Endothelial cell of umbilical vein (primary cell): ENCODE results near the gene ARHGEF40. TPM values are rescaled to one million over a fixed set of nuclear protein-coding genes. Genes with fewer than 3 reads are reported as not detected.

Experiments used
- BruUV-seq: library from RNA; stranded (reverse); fragments of 400-500 nt; replicated peaks from 2 replicates; lab custom pipeline; 2021; lab: Mats Ljungman, UMichigan
- CTCF ChIA-PET: fragments of 300-600, 350-600 bp; sonication (Branson Sonifier 250); formaldehyde crosslinking; loops from one replicate; lab custom pipeline; 2021; ENCODE audit warnings: antibody characterized with exemption, inconsistent platforms; lab: Charles Lee
- POLR2A ChIA-PET: fragments of 300-600, 350-600 bp; sonication (Branson Sonifier 250); formaldehyde crosslinking; loops from one replicate; lab custom pipeline; 2021; ENCODE audit warnings: antibody characterized with exemption, inconsistent platforms; lab: Charles Lee
- DNase-seq: peaks from one replicate; pipeline ENCODE4 v3.0.0-alpha.2; 2011; ENCODE audit warnings: low read depth, low spot score
- FAIRE-seq: peaks from 2 replicates; lab custom pipeline; 2011; peaks lifted over from hg19 to GRCh38; lab: Jason Lieb, UNC
- H2AFZ ChIP-seq: 2 replicates; pipeline ENCODE4 v1.6.0; 2012; ENCODE audit warnings: low read depth, low read length, control low read depth, inconsistent platforms
- H3K27ac ChIP-seq: 2 replicates; pipeline ENCODE4 v1.5.1; 2011; ENCODE audit warnings: low read depth, mild to moderate bottlenecking, control low read depth, low read length, moderate library complexity; ENCODE audit not compliant: insufficient read depth
- H3K27me3 ChIP-seq, 2 experiments: 2 replicates each; pipeline versions ENCODE4 v1.6.0 to v1.6.1; 2011; ENCODE audit warnings: low read length in 2 of 2, mixed read lengths in 1 of 2; ENCODE audit not compliant: control insufficient read depth in 2 of 2, insufficient read depth in 2 of 2
- H3K36me3 ChIP-seq, 2 experiments: 2 replicates in 1 of 2; 3 replicates in 1 of 2; pipeline ENCODE4 v1.5.1; 2011; ENCODE audit warnings: low read length in 2 of 2, mild to moderate bottlenecking in 1 of 2, moderate library complexity in 1 of 2; ENCODE audit not compliant: control insufficient read depth in 2 of 2, insufficient read depth in 2 of 2; ENCODE audit errors: extremely low read depth in 1 of 2
- H3K4me1 ChIP-seq: 3 replicates; pipeline ENCODE4 v1.5.1; 2011; ENCODE audit warnings: mild to moderate bottlenecking, low read length; ENCODE audit not compliant: control insufficient read depth, insufficient read depth; ENCODE audit errors: extremely low read depth
- H3K4me2 ChIP-seq: 2 replicates; pipeline ENCODE4 v1.6.1; 2011; ENCODE audit warnings: low read length, control low read depth, mixed read lengths; ENCODE audit not compliant: insufficient read depth
- H3K4me3 ChIP-seq, 3 experiments: fragments of 200-600 bp in 1 of 3; sonication (generic), shearing (Covaris generic) in 1 of 3; replicated peaks in 1 of 3; 2 replicates each; pipeline ENCODE4 v1.5.1; 2011 to 2016; ENCODE audit warnings: control low read depth in 3 of 3, low read length in 3 of 3, mild to moderate bottlenecking in 2 of 3, inconsistent platforms in 1 of 3, low read depth in 1 of 3, moderate library complexity in 1 of 3; ENCODE audit not compliant: insufficient read depth in 1 of 3
- H3K79me2 ChIP-seq: 2 replicates; pipeline ENCODE4 v1.6.0; 2012; ENCODE audit warnings: low read length, inconsistent platforms; ENCODE audit not compliant: control insufficient read depth, insufficient read depth
- H3K9ac ChIP-seq: replicated peaks from 2 replicates; pipeline ENCODE3; 2011; ENCODE audit warnings: low read length, control low read depth; ENCODE audit not compliant: insufficient read depth; ENCODE audit errors: extremely low read depth
- H3K9me1 ChIP-seq: replicated peaks from 3 replicates; pipeline ENCODE4 v1.6.0; 2011; ENCODE audit warnings: mild to moderate bottlenecking, low read length; ENCODE audit not compliant: control insufficient read depth, insufficient read depth; ENCODE audit errors: extremely low read depth
- H3K9me3 ChIP-seq: replicated peaks from 2 replicates; pipeline ENCODE4 v1.5.1; 2012; ENCODE audit warnings: low read length, inconsistent platforms; ENCODE audit not compliant: control insufficient read depth, insufficient read depth
- H4K20me1 ChIP-seq: replicated peaks from 2 replicates; pipeline ENCODE3; 2011; ENCODE audit warnings: mild to moderate bottlenecking, low read length; ENCODE audit not compliant: control insufficient read depth, insufficient read depth; ENCODE audit errors: extremely low read depth
- CTCF ChIP-seq, 2 donors: IDR thresholded peaks; 1 replicate in 1 of 2; 2 replicates in 1 of 2; pipeline ENCODE4 v1.5.1; 2011; ENCODE audit warnings: low read length in 2 of 2, mild to moderate bottlenecking in 2 of 2, moderate library complexity in 2 of 2, control low read depth in 1 of 2, inconsistent platforms in 1 of 2, low read depth in 1 of 2; ENCODE audit not compliant: insufficient read depth in 1 of 2; ENCODE audit errors: extremely low read depth in 1 of 2
- EZH2 ChIP-seq: IDR thresholded peaks from 2 replicates; pipeline ENCODE4 v1.6.1; 2012; ENCODE audit warnings: borderline replicate concordance, low read depth, mild to moderate bottlenecking, moderate library complexity, low read length, inconsistent platforms; ENCODE audit not compliant: severe bottlenecking
- FOS ChIP-seq: IDR thresholded peaks from 2 replicates; pipeline ENCODE4 v1.6.1; 2011; ENCODE audit warnings: mild to moderate bottlenecking, low read length, moderate library complexity, borderline replicate concordance; ENCODE audit not compliant: insufficient read depth
- GATA2 ChIP-seq: IDR thresholded peaks from 2 replicates; pipeline ENCODE4 v1.7.0; 2011; ENCODE audit warnings: low read depth, mild to moderate bottlenecking, moderate library complexity, mixed read lengths, low read length; ENCODE audit not compliant: insufficient read length, insufficient read depth
- JUN ChIP-seq: IDR thresholded peaks from 2 replicates; pipeline ENCODE4 v1.6.1; 2011; ENCODE audit warnings: borderline replicate concordance, low read depth; ENCODE audit not compliant: insufficient read length, insufficient read depth
- MAX ChIP-seq: IDR thresholded peaks from 2 replicates; pipeline ENCODE4 v1.6.1; 2011; ENCODE audit not compliant: insufficient read depth, insufficient read length
- MYC ChIP-seq: IDR thresholded peaks from one replicate; pipeline ENCODE4 v1.6.1; 2011; ENCODE audit warnings: mild to moderate bottlenecking, low read depth, low read length
- POLR2A ChIP-seq: IDR thresholded peaks from 2 replicates; pipeline ENCODE4 v1.6.1; 2012; ENCODE audit warnings: low read depth, mild to moderate bottlenecking, control low read depth, low read length
- POLR2AphosphoS5 ChIP-seq: IDR thresholded peaks from 2 replicates; pipeline ENCODE4 v1.6.1; 2012; ENCODE audit warnings: low read depth, mild to moderate bottlenecking, control low read depth, low read length, moderate library complexity; ENCODE audit not compliant: insufficient read depth
- dilution Hi-C: fragments of 300-500 bp; cut with MboI; formaldehyde crosslinking; loops from one replicate; pipeline ENCODE4 v1.15.0; 2019; ENCODE audit warnings: low sequenced_read_pairs; ENCODE audit not compliant: extremely low pct_ligation_motif_present
- intact Hi-C: fragments of 100-400 bp; cut with micrococcal nuclease; formaldehyde crosslinking; loops from one replicate; pipeline ENCODE4 v1.10.0; 2022
- polyA plus RNA-seq, 4 experiments: library from polyadenylated mRNA; depleted of rRNA in 3 of 4; stranded (reverse) in 3 of 4; unstranded in 1 of 4; fragments of >200 nt; gene quantifications; 2 replicates each; pipeline versions ENCODE4 v1.2.1 to v1.2.3, GENCODE V29; 2011 to 2012; ENCODE audit warnings: missing spikeins in 1 of 4
- total RNA-seq: library from RNA; stranded (reverse); gene quantifications from 2 replicates; pipeline ENCODE4 v1.2.3, GENCODE V29; 2021

ARHGEF40 gene
- total and polyA plus RNA-seq, 2 donors (not counting 3 experiments of a cell fraction or from before 2014, with no cell fraction given), result 2.6 to 19.9 TPM

- Histone ChIP-seq H3K4me2 (no peak overlapping the region), H3K79me2 (no peaks in the 10 kb centered on the region), H3K9me1 (no peaks in the 10 kb centered on the region), H3K4me1 (no peaks in the 10 kb centered on the region), H4K20me1 (no peaks in the 10 kb centered on the region), H3K36me3 (no peaks in the 10 kb centered on the region), H3K27ac (no peak overlapping the region), H3K4me3 (no peak overlapping the region), H2AFZ (no peak overlapping the region), H3K27me3 (peaks cover 45 to 59% of the 10 kb centered on the region in 2 experiments), H3K9ac (no peak overlapping the region), H3K9me3 (no peaks in the 10 kb centered on the region)
- POLR2A ChIA-PET, result no interaction called here
- CTCF ChIA-PET, result interaction anchor here (2.5 kb wide), 1 partner anchor 9 kb away, joined by 28 read pairs; no protein-coding TSS in a partner anchor
- dilution Hi-C loops, result no loop called here
- BruUV-seq, result no TSS peak
- FAIRE-seq (no peak), DNase-seq (no peak)
- TF ChIP-seq GATA2 (no peak), MYC (no peak), POLR2AphosphoS5 (no peak), POLR2A (no peak), FOS (no peak), JUN (no peak), MAX (no peak), EZH2 (no peak), CTCF (IDR thresholded peaks at IDR 0.05; ENCODE audit: extremely low read depth in 1 of 2, insufficient read depth in 1 of 2, low read depth in 1 of 2, low read length in 2 of 2) (no peak)
- intact Hi-C loops, result no loop called here
Observed at GRCh38 chr14:21023817-21024584, 46.1 kb upstream of the ARHGEF40 start.
